ENCODE data around the gene ZFY.
"Not testable (repeated sequence)": the region's sequence is repeated elsewhere in the genome, so short reads cannot be mapped to it uniquely, and the experiment has no call there.

ZFY gene

GRCh38 chrY:3002190-3002589 lies 67.0 kb downstream of the ZFY start:
- Histone ChIP-seq H3K4me1 (ENCODE audit: insufficient read depth, low read length) (no peaks in the 10 kb centered on the region), H3K4me3 (ENCODE audit: low read length) (no peak overlapping the region), H3K9me3 (ENCODE audit: low read length) (no peaks in the 10 kb centered on the region), H2AFZ (ENCODE audit: low read depth, low read length) (no peak overlapping the region), H3K36me3 (ENCODE audit: insufficient read depth, low read length) (no peaks in the 10 kb centered on the region), H3K27me3 (ENCODE audit: insufficient read depth, low read length) (no peaks in the 10 kb centered on the region)

GRCh38 chrY:3002680-3003515 lies 67.7 kb downstream of the ZFY start:
- Histone ChIP-seq H2AFZ (ENCODE audit: low read depth, low read length) (no peak overlapping the region), H3K27me3 (ENCODE audit: insufficient read depth, low read length) (no peaks in the 10 kb centered on the region), H3K36me3 (ENCODE audit: insufficient read depth, low read length) (no peaks in the 10 kb centered on the region), H3K4me3 (ENCODE audit: low read length) (no peak overlapping the region), H3K4me1 (ENCODE audit: insufficient read depth, low read length) (no peaks in the 10 kb centered on the region), H3K9me3 (ENCODE audit: low read length) (no peaks in the 10 kb centered on the region)

- Histone ChIP-seq H3K4me3 (ENCODE audit: low read length) (no peak overlapping the region), H3K36me3 (ENCODE audit: insufficient read depth, low read length) (no peaks in the 10 kb centered on the region), H3K9me3 (ENCODE audit: low read length) (no peaks in the 10 kb centered on the region), H3K27me3 (ENCODE audit: insufficient read depth, low read length) (no peaks in the 10 kb centered on the region), H2AFZ (ENCODE audit: low read depth, low read length) (no peak overlapping the region), H3K4me1 (ENCODE audit: insufficient read depth, low read length) (no peaks in the 10 kb centered on the region)
Measured at GRCh38 chrY:3003516-3003830, 68.3 kb downstream of the ZFY start.

DNA sequence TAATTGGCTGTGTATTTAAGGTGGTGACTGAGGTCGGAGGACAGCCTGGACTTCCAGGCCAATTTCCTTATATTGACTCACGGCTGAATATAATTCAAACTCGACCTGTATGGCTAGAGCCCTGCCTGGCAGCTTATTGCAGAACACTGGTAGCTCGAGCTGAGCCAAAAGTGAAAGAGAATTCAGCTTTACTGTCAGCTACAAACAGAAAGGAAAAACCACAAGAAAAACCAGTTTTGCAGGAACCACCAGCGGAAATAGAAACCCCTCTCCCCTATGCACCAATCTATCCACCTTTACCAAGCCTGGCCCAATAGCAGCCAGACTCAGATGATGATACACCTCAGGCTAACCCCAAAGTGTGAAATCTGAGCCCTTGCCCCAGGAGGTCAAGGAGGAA lies 68.7 kb downstream of the ZFY start:
- Histone ChIP-seq H3K27me3 (ENCODE audit: insufficient read depth, low read length) (no peaks in the 10 kb centered on the region), H3K9me3 (ENCODE audit: low read length) (no peaks in the 10 kb centered on the region), H3K36me3 (ENCODE audit: insufficient read depth, low read length) (no peaks in the 10 kb centered on the region), H3K4me1 (ENCODE audit: insufficient read depth, low read length) (no peaks in the 10 kb centered on the region), H3K4me3 (ENCODE audit: low read length) (no peak overlapping the region), H2AFZ (ENCODE audit: low read depth, low read length) (no peak overlapping the region)

- not testable (repeated sequence) for H3K36me3 ChIP-seq (ENCODE audit: insufficient read depth, low read length); H3K4me3 ChIP-seq (ENCODE audit: low read length); H3K9me3 ChIP-seq (ENCODE audit: low read length); H3K4me1 ChIP-seq (ENCODE audit: insufficient read depth, low read length); H3K27me3 ChIP-seq (ENCODE audit: insufficient read depth, low read length); H2AFZ ChIP-seq (ENCODE audit: low read depth, low read length)
Measured at GRCh38 chrY:3006031-3006430, 70.8 kb downstream of the ZFY start.

- H3K4me3 ChIP-seq (ENCODE audit: low read length), result no peak overlapping the region
- H3K4me1 ChIP-seq (ENCODE audit: insufficient read depth, low read length), result no peaks in the 10 kb centered on the region
- no peaks in the 10 kb centered on the region for H3K36me3 ChIP-seq (ENCODE audit: insufficient read depth, low read length)
- H3K27me3 ChIP-seq (ENCODE audit: insufficient read depth, low read length), result no peaks in the 10 kb centered on the region
- no peaks in the 10 kb centered on the region for H3K9me3 ChIP-seq (ENCODE audit: low read length)
- no peak overlapping the region for H2AFZ ChIP-seq (ENCODE audit: low read depth, low read length)
Measured at GRCh38 chrY:3007967-3008366, 72.8 kb downstream of the ZFY start.

- Histone ChIP-seq H2AFZ (ENCODE audit: low read depth, low read length) (no peak overlapping the region), H3K4me3 (ENCODE audit: low read length) (no peak overlapping the region), H3K36me3 (ENCODE audit: insufficient read depth, low read length) (no peaks in the 10 kb centered on the region), H3K27me3 (ENCODE audit: insufficient read depth, low read length) (no peaks in the 10 kb centered on the region), H3K4me1 (ENCODE audit: insufficient read depth, low read length) (no peaks in the 10 kb centered on the region), H3K9me3 (ENCODE audit: low read length) (no peaks in the 10 kb centered on the region)
Measured at GRCh38 chrY:3012226-3012625, 77.0 kb downstream of the ZFY start.

- Histone ChIP-seq H3K4me3 (ENCODE audit: low read length) (no peak overlapping the region), H3K4me1 (ENCODE audit: insufficient read depth, low read length) (no peaks in the 10 kb centered on the region), H3K9me3 (ENCODE audit: low read length) (no peaks in the 10 kb centered on the region), H3K36me3 (ENCODE audit: insufficient read depth, low read length) (no peaks in the 10 kb centered on the region), H3K27me3 (ENCODE audit: insufficient read depth, low read length) (no peaks in the 10 kb centered on the region), H2AFZ (ENCODE audit: low read depth, low read length) (no peak overlapping the region)
Measured at GRCh38 chrY:3016594-3016993, 81.4 kb downstream of the ZFY start.

DNA sequence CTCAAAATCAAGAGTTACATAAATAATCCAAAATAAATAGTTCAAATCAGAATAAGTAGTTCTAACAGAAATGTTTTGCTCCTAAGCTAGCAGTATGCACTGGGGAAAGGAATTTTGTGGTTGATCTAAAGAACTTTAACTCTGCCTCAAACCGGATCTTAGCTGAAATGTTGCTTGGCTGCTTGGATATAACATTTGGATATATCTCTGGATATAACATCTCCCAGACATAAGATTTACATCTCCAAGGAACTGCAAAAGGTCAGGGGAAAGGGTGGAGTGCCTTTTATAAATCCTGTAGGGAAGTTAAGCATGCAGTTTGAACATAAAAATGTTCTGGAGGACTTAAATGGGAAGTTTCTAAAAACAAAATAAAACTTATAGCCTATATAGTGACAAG lies 83.4 kb downstream of the ZFY start:
- H3K4me1 ChIP-seq (ENCODE audit: insufficient read depth, low read length), result no peaks in the 10 kb centered on the region
- H3K36me3 ChIP-seq (ENCODE audit: insufficient read depth, low read length), result no peaks in the 10 kb centered on the region
- no peak overlapping the region for H2AFZ ChIP-seq (ENCODE audit: low read depth, low read length)
- no peak overlapping the region for H3K4me3 ChIP-seq (ENCODE audit: low read length)
- H3K27me3 ChIP-seq (ENCODE audit: insufficient read depth, low read length), result no peaks in the 10 kb centered on the region
- no peaks in the 10 kb centered on the region for H3K9me3 ChIP-seq (ENCODE audit: low read length)

DNA sequence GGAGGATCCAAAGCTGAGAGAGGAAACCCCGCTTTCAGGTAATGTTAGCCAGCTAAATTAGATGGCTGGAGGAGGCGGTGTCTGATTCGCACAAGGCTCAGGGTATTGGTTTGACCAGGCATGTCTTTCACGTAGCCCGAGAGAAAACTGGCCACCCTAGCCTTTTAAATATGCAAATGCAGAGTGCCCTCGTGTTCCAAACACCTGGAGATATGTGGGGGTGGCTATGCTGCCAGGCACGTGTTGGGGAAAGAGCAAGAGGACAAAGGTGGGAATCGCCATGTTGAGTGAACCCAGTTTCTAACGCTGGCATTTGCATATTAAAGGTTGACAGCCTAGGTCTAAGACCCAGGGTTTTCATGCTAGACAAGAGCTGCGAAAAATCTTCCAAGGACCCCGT lies 84.4 kb downstream of the ZFY start:
- no peak overlapping the region for H2AFZ ChIP-seq (ENCODE audit: low read depth, low read length)
- H3K4me3 ChIP-seq (ENCODE audit: low read length), result no peak overlapping the region
- H3K9me3 ChIP-seq (ENCODE audit: low read length), result no peaks in the 10 kb centered on the region
- no peaks in the 10 kb centered on the region for H3K27me3 ChIP-seq (ENCODE audit: insufficient read depth, low read length)
- H3K36me3 ChIP-seq (ENCODE audit: insufficient read depth, low read length), result no peaks in the 10 kb centered on the region
- no peaks in the 10 kb centered on the region for H3K4me1 ChIP-seq (ENCODE audit: insufficient read depth, low read length)

DNA sequence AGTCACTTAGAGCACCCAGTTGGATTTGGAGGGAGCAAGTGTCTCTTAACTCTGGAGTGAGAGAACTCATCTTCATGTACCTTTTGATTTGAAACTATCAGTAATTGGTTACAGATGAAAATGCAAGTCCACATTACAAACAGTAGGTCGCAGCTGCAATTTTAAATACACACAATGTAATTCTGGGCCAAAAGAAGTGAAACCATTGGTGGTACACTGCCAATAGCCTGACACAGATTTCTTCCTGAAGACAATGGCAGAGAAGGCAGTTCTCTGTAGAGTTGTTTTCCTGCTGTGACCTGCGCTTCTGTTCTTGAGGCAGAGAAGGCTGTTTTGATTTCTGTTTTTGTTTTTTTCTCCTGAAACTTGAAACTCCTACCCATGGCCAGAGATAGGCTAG lies 86.0 kb downstream of the ZFY start:
- Histone ChIP-seq H3K4me3 (ENCODE audit: low read length) (no peak overlapping the region), H3K36me3 (ENCODE audit: insufficient read depth, low read length) (no peaks in the 10 kb centered on the region), H2AFZ (ENCODE audit: low read depth, low read length) (no peak overlapping the region), H3K27me3 (ENCODE audit: insufficient read depth, low read length) (no peaks in the 10 kb centered on the region), H3K4me1 (ENCODE audit: insufficient read depth, low read length) (no peaks in the 10 kb centered on the region), H3K9me3 (ENCODE audit: low read length) (no peaks in the 10 kb centered on the region)

DNA sequence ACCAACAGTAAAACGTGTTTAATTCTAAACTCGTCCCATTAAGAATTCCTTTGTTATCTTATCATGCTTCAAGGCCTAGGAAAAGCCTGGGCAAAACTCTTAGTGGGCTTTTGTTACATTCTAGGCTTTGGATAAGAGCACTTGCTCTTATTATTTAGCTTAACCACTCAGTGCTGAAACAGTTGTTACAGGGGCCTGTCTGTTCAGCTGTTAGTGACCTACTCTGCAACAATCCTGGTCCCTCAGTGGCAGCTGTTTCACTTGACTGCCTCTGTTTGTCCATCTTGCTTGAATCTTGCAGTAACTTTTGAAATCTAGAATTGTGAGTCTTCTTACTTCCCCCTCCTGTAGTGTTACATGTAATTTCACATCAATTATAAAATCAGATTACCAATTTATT lies 88.4 kb downstream of the ZFY start:
- Histone ChIP-seq H3K9me3 (ENCODE audit: low read length) (no peaks in the 10 kb centered on the region), H3K27me3 (ENCODE audit: insufficient read depth, low read length) (no peaks in the 10 kb centered on the region), H3K36me3 (ENCODE audit: insufficient read depth, low read length) (no peaks in the 10 kb centered on the region), H2AFZ (ENCODE audit: low read depth, low read length) (no peak overlapping the region), H3K4me1 (ENCODE audit: insufficient read depth, low read length) (no peaks in the 10 kb centered on the region), H3K4me3 (ENCODE audit: low read length) (no peak overlapping the region)

DNA sequence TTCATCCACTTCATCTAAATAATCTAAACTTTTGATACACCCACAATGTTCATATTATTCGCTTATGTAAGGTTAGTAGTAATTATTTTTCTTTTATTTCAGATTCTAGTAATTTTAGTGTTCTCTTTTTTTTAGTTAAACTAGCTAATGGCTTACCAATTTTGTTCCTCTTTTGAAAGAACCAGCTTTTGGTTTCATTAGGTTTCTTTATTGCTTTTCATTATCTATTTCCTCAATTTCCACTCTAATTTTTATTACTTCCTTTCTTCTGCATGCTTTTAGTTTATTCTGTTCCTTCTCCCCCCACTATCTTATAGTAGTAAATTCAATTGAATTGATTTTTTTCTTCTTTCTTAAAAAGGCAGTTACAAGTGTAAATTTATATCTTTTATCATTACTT lies 90.2 kb downstream of the ZFY start:
- no peak overlapping the region for H2AFZ ChIP-seq (ENCODE audit: low read depth, low read length)
- no peaks in the 10 kb centered on the region for H3K4me1 ChIP-seq (ENCODE audit: insufficient read depth, low read length)
- H3K27me3 ChIP-seq (ENCODE audit: insufficient read depth, low read length), result no peaks in the 10 kb centered on the region
- H3K9me3 ChIP-seq (ENCODE audit: low read length), result no peaks in the 10 kb centered on the region
- no peaks in the 10 kb centered on the region for H3K36me3 ChIP-seq (ENCODE audit: insufficient read depth, low read length)
- no peak overlapping the region for H3K4me3 ChIP-seq (ENCODE audit: low read length)

Data from neuron (in vitro differentiated cells).